ENCODE measurements around the gene HLA-DOA.

HLA-DOA gene

DNA sequence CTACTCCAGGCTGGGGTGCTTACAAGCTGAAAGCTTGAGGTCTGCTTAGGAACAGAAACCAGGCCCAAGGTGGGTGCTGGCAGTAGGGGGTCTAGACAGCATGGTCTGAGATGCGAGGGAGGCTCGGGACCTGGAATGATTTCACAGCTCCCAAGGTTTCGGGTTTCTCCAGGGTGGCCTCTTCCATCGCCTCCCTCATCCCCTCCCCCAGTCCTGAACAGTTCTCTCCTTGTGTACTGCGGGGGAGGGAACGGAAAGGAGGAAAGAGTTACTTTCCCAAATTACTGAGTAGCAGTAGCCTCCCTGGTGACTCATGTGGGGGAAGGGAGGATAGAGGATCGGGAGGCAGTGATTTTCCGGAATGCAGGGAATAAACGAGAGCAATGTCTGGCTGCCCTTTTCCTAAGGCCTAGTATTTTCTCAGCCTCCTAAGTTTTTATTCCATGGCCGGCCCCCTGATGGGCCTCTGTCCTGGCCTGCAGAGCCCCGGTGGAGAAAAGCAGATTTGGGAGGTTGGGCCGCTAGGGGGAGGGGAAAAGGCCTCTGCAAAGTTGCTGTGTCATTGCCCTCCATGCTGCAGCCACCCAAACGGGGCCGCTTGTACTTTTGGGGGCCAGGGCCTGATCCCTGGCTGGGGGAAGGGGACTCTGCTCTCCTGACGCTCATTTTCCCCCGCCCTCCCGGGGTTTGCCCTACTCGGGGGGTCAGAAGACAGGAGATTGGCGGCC lies 39.5 kb downstream of the HLA-DOA start:
- Histone ChIP-seq H3K79me2 (ENCODE audit: low read length) (peaks cover 63% of the 10 kb centered on the region), H3K27ac (ENCODE audit: low read length) (peak overlapping the region; percentile 100), H3K36me3 (replicated peaks; ENCODE audit: insufficient read depth, low read length) (peaks cover 20% of the 10 kb centered on the region), H3K9me2 (replicated peaks; ENCODE audit: insufficient read depth, low read length) (no peaks in the 10 kb centered on the region), H3K27me3 (replicated peaks; ENCODE audit: insufficient read depth, low read length) (no peaks in the 10 kb centered on the region), H4K20me1 (ENCODE audit: insufficient read depth, low read length) (peaks cover 27% of the 10 kb centered on the region), H3K4me2 (ENCODE audit: low read depth, low read length) (peak overlapping the region; percentile 82), H3F3A (ENCODE audit: insufficient read depth, low read length) (peaks cover 66% of the 10 kb centered on the region), H2AFZ (ENCODE audit: low read length) (no peak overlapping the region), H3K4me1 (ENCODE audit: low read length) (peaks cover 15% of the 10 kb centered on the region), H3K9ac (ENCODE audit: low read length) (peak overlapping the region; percentile 97), H3K9me3 (replicated peaks; ENCODE audit: insufficient read depth, low read length) (no peaks in the 10 kb centered on the region), H3K4me3 (ENCODE audit: low read length) (peak overlapping the region; percentile 79)
- DNase-seq, result peak; percentile 72
- no peak for TF ChIP-seq EZH2 (optimal IDR thresholded peaks at IDR 0.05; ENCODE audit: low read depth, low read length)
- TF ChIP-seq CTCF (IDR thresholded peaks at IDR 0.05; ENCODE audit: low read length), result peak; percentile 24
- no peak for TF ChIP-seq EZH2phosphoT487 (IDR thresholded peaks at IDR 0.05; ENCODE audit: low read length)

DNA sequence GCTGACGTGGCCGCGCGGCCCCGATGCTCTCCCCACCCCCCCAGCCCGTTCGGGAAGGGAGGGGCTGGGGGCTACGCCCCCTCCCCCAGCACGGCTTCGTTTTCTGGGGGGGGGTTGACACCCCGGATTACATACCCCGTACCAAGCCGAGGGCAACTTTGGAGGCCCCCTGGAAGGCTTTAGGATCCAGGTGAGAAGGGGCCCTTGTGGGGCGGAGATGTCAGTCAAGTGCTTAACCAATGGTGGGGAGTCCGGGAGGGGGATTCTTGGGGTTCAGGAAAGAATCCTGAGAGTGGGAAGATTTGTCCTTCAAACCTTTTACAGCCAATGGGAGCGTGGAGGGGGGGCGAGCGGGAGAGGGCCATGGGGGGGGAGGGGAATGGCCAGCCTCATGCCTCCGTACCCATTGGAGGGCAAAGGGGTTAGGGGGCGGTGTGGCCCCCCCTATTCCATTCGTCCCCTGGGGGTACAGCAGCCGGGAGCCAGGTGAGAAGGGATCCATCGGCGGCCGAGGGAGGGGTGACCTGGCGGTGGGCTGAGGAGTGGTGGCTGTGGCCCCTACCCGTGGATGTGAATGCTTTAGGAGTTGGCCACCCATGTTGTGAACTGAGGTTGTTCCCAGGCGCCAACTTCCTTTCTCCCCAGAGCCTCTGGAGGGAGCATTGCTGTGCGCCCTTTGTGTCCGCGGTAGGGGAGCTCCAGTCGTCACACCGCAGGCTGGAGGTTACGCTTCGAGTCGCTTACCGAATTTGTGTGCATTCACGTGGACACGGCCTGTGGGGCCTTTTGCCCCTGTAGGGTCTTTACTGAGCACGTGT lies 40.3 kb downstream of the HLA-DOA start:
- Histone ChIP-seq H3K9ac (ENCODE audit: low read length) (peak overlapping the region; percentile 97), H3K9me3 (replicated peaks; ENCODE audit: insufficient read depth, low read length) (no peaks in the 10 kb centered on the region), H3K4me1 (ENCODE audit: low read length) (peaks cover 11% of the 10 kb centered on the region), H3K36me3 (replicated peaks; ENCODE audit: insufficient read depth, low read length) (peaks cover 12% of the 10 kb centered on the region), H3F3A (ENCODE audit: insufficient read depth, low read length) (peaks cover 58% of the 10 kb centered on the region), H3K27ac (ENCODE audit: low read length) (peak overlapping the region; percentile 100), H3K79me2 (ENCODE audit: low read length) (peaks cover 56% of the 10 kb centered on the region), H3K4me2 (ENCODE audit: low read depth, low read length) (peak overlapping the region; percentile 82), H2AFZ (ENCODE audit: low read length) (no peak overlapping the region), H3K27me3 (replicated peaks; ENCODE audit: insufficient read depth, low read length) (no peaks in the 10 kb centered on the region), H3K4me3 (ENCODE audit: low read length) (peak overlapping the region; percentile 79), H3K9me2 (replicated peaks; ENCODE audit: insufficient read depth, low read length) (no peaks in the 10 kb centered on the region), H4K20me1 (ENCODE audit: insufficient read depth, low read length) (peaks cover 20% of the 10 kb centered on the region)
- TF ChIP-seq CTCF (IDR thresholded peaks at IDR 0.05; ENCODE audit: low read length) (peak; percentile 18; the same call in 1 of the 2 replicates), EZH2 (optimal IDR thresholded peaks at IDR 0.05; ENCODE audit: low read depth, low read length) (no peak), EZH2phosphoT487 (IDR thresholded peaks at IDR 0.05; ENCODE audit: low read length) (no peak)
- peak; percentile 75 for DNase-seq

DNA sequence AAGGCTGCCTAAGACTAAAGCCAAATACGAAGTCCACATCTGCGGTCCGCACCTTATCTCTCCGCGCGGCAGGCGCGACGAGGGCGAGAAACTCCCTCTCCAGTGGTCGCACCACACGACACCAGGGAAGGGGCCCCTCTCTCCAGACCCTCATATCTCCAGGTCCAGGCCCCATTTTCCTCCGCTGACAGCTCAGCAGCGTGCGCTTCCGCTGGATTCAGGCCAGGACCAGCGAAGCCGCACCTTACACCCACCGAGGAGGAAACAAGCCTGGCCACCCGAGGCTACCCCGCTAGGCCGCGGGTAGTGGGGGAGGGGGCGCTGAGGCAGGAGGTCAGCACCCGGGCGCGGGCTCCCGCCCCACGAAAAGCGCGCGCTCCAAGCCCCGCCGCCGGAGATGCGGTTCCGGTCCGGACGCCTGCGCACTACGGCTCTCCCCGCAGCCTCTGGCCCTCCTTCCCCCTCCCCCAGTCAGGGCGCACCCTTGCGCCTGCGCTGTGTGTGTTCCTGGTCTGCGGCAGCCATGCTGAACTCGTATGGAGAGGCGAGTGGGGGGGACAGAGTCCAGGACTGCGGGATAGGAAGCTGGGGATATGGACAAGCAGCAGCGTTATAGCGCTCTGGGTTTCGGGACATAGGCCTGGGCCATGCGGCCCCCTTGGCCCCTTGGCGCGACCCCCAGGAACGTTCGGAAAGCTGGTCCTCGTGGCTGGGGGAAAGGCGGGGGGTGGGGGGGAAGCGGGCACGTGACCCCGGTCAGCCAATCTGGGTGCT lies 41.1 kb downstream of the HLA-DOA start, which contains the start of gene BRD2:
Gene BRD2 (plus strand): TSS at position 502 of the 774 bp plus-strand sequence. CDS start 4,305 bp downstream, outside the sequence.
- H3K27me3 ChIP-seq (replicated peaks; ENCODE audit: insufficient read depth, low read length), result no peaks in the 10 kb centered on the region
- peaks cover 48% of the 10 kb centered on the region for H3K79me2 ChIP-seq (ENCODE audit: low read length)
- peaks cover 51% of the 10 kb centered on the region for H3F3A ChIP-seq (ENCODE audit: insufficient read depth, low read length)
- H3K36me3 ChIP-seq (replicated peaks; ENCODE audit: insufficient read depth, low read length), result peaks cover 11% of the 10 kb centered on the region
- H3K4me1 ChIP-seq (ENCODE audit: low read length), result peaks cover 11% of the 10 kb centered on the region
- H3K27ac ChIP-seq (ENCODE audit: low read length), result peak within 1 kb of the TSS; percentile 100
- no peaks in the 10 kb centered on the region for H3K9me2 ChIP-seq (replicated peaks; ENCODE audit: insufficient read depth, low read length)
- peaks cover 12% of the 10 kb centered on the region for H4K20me1 ChIP-seq (ENCODE audit: insufficient read depth, low read length)
- peak within 1 kb of the TSS; percentile 97 for H3K9ac ChIP-seq (ENCODE audit: low read length)
- peak within 1 kb of the TSS; percentile 82 for H2AFZ ChIP-seq (ENCODE audit: low read length)
- DNase-seq, result peak; percentile 96
- peak within 1 kb of the TSS; percentile 79 for H3K4me3 ChIP-seq (ENCODE audit: low read length)
- H3K9me3 ChIP-seq (replicated peaks; ENCODE audit: insufficient read depth, low read length), result no peaks in the 10 kb centered on the region
- H3K4me2 ChIP-seq (ENCODE audit: low read depth, low read length), result peak within 1 kb of the TSS; percentile 95
- TF ChIP-seq CTCF (IDR thresholded peaks at IDR 0.05; ENCODE audit: low read length) (no peak), EZH2phosphoT487 (IDR thresholded peaks at IDR 0.05; ENCODE audit: low read length) (no peak), EZH2 (optimal IDR thresholded peaks at IDR 0.05; ENCODE audit: low read depth, low read length) (no peak)
